Uterus (tissue), 2 donors: ENCODE data around the gene LHX2.

Source experiments
- CTCF ChIP-seq, 4 experiments: fragments of 200-600 bp in 2 of 4; fragments of 450-650 bp in 2 of 4; sonication (generic) in 2 of 4; IDR thresholded peaks; one replicate each; pipeline ENCODE4 v1.5.1; 2016 to 2019; ENCODE audit warnings: antibody characterized with exemption in 4 of 4, mild to moderate bottlenecking in 2 of 4, moderate library complexity in 1 of 4
- POLR2A ChIP-seq, 2 donors: fragments of 450-650 bp; IDR thresholded peaks; one replicate each; pipeline ENCODE4 v1.6.1; 2016; ENCODE audit warnings: antibody characterized with exemption in 2 of 2, mild to moderate bottlenecking in 1 of 2, moderate library complexity in 1 of 2

GRCh38 chr9:123983047-123983446 is 28.5 kb upstream of the LHX2 start:
- TF ChIP-seq CTCF (IDR thresholded peaks at IDR 0.05) = no peak
- TF ChIP-seq POLR2A (IDR thresholded peaks at IDR 0.05) = no peak
